Midbrain (tissue), 1 donor: ENCODE measurements around the gene MRNIP.

Experiments
- DNase-seq: peaks from one replicate; lab custom pipeline; 2025; lab: John Stamatoyannopoulos, UW

Gene MRNIP, protein sequence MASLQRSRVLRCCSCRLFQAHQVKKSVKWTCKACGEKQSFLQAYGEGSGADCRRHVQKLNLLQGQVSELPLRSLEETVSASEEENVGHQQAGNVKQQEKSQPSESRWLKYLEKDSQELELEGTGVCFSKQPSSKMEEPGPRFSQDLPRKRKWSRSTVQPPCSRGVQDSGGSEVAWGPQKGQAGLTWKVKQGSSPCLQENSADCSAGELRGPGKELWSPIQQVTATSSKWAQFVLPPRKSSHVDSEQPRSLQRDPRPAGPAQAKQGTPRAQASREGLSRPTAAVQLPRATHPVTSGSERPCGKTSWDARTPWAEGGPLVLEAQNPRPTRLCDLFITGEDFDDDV

DNA sequence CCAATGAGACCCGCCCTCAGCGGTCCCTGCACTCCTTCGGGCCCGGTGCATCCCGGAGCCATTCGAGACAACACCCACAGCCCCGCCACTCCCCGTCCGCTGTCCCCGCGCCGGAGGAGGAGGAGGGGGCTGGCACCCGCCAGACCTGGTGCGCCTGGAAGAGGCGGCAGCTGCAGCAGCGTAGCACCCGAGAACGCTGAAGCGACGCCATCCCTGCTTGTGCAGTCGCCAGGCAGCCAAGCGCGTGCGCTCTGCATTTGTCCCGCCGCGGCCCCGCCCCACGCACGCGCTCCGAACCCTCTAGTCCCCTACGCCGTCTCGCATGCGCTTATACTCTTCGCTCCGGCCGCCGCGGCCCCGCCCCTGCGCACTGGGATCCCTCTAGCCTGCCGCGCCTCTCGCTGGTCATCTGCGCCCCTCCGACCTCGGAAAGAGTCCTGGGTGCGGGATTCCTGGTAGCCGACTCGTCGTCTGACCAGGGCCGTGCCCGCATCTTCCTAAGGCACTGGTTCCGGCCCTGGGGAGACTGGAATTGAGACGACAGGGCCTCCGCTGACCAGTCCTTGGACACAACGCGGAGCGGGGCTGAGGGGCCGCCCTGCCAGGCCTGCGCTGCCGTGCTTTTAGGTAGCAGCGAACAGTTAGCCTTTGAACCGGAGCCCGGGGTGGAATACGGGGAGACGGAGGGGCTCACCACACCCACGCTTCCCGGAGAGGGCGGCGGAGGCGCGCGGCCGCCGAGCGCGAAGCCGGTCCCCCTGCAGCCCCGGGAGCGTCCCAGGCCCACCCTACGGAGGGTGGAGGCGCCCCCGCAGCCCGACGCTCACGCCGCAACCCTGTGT, at the start of gene MRNIP:
Gene MRNIP (minus strand): TSS at position 232 of the 842 bp plus-strand sequence. CDS start 21 bp downstream, at position 211.
- peak; percentile 98 for DNase-seq

DNA sequence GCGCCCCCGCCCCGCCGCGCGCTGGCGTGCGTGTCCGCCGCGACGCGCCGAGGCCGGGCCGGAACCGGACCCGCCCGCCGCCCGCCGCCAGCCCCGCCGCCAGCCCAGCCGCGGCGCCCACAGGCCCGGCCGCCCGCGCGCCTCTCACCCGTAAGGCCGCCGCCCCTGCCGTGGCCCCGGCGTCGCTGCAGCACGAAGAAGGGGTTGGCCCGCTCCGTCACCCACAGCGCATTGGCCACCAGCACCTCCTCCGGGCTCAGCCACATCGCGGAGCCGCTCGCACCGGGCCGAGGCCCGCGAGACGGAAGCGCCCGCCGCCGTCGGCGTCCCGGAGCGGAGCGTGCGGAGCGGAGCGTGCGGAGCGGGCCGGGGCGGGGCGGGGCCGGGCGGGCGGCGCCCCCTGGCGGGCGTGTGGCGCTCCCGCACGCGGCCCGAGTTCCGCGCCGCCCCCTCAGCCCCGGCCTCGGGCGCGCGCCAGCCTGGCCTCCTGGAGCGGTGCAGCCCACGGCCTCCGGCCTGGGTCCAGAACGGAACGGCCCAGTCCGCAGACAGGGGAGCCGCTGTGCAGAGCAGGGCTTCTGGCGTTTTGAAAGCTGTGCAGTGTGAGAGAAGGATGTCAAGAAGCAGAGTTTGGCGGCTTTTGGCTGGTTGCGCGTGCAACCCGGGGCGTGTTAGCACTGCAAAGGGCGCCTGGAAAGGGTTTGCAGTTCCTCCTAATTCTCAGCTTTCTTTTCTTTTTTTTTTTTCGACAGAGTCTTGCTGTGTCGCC, 49.1 kb upstream of the MRNIP start, which contains the start of gene TBC1D9B:
Gene TBC1D9B (minus strand): TSS at position 342 of the 769 bp plus-strand sequence. CDS start 76 bp downstream, at position 266.
- peak; percentile 60 for DNase-seq

DNA sequence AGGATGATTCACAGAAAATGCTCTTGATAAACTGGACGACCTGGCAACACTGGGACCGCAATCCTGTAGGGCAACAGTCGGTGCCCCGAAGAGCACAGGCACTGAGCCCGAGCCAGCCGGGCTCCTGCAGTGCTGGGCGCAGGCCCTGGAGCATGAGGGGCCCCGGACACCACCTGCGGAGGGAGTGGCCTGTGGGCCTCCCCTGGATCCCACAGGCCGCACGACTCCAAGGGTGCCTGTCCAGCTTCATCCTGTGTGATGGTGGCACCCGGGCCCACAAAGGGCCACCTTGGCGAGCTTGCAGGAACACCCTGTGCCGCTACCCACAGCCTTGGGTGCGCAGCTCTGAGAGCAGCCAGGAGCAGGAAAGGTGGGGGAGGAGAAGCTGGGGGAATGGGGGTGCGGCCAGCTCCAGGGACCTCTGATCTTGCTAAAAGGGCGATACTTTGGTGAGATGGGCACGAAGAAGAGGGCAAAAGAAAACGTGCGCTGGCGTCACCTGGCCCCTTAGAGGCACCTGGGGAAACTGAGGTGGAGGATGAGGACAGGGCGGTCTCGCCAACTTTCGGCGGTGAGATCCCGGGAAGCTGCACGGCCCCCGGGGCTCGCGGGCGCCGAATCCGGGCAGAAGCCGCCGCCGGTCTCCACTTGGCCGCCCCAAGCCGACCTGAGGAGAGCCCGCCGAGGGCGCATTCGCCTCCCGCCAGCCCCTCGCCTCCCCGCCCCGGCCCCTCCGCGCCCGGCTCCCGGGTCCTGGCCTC, 48.4 kb upstream of the MRNIP start:
- DNase-seq: no peak

DNA sequence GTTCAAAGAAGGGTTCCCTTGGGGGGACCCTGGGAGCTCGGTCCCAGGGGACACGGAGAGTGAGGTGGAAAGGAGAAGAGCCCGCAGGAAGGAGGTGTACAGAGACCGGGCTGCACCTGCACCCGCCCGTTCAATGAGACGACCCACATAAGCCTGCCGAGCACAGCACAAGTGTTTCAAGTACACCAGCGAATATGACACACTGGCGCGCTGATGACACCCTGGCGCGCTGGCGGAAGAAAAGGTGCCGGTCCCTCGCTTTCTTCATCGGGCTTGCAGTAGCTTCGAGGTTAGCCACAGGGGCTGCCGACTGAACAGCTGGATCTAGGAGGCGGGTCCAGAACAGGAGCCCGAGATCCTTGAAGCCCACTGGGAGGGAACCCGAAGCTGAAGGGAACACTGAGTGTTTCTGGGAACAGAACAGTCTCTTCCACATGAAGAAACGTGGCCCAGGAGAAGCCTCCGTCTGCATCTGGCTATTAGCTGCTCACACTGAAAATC, 47.7 kb upstream of the MRNIP start:
- DNase-seq: no peak

DNA sequence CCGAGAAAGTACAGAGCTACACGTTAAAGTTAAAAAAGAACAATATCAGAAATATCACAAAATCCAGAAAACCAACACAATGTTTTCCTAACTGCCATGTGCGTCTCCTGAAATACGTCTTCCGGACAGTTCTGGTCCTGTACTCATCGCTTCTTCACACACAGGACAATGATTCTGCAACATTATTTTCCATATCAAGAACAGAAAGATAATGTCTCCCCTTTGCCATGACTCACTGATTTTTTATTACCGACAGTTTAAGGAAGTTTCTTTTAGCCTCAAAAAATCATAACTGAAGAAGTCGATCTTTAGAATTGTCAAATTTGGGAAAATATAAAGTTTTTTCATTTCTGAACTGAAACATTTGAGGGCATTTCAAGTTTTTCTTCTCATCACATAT, 46.5 kb upstream of the MRNIP start:
- DNase-seq: no peak

DNA sequence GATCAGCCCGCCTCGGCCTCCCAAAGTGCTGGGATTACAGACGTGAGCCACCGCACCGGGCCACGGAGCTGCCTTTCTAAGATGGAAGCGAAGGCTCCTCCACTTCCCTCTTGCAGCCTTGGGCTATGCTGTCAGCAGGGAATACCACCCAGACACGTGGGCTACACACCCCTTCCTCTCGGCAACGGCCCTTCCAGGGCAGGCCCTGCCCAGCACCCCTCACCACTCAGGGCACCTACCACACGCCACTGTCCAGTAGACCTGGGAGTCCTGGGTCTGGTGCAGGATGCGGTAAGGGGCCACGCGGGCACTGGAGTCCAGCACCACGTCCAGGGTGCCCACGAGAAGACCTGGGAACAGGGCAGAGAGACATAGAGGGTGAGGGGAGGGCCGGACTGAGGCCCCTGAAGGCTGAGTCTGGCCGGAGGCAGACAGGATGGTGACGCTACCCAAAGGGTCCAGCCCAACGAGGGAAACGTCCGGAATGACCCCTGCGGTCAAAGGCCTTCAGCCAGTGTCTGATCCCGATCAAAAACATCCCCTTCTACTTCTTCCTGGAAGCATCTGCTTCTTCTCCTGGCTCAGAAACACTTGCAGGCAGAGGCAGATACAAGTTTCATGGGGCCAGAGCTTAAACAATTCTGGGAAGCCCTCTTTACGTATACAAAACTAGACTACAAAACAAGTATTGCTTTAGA, 46.0 kb upstream of the MRNIP start:
- no peak for DNase-seq

DNA sequence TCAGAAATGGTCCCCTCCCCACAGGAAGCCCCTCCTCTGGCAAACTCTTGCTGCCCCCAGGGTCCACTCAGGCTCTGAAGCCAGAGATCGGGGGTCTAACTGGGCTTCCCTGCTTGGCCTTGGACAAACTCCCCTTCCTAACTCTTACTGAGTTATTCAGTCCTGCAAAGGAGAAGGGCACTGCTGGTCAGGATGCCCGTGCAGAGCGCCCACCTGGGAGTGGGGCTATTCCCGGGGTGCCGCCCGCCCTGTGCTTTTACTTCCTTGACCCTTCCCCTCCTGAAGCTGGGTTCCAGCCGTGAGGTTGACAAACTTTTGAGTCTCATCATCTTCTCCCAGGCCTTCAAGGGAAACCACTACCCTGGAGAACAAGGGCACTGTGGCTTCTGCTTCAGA, 44.1 kb upstream of the MRNIP start:
- DNase-seq: no peak

DNA sequence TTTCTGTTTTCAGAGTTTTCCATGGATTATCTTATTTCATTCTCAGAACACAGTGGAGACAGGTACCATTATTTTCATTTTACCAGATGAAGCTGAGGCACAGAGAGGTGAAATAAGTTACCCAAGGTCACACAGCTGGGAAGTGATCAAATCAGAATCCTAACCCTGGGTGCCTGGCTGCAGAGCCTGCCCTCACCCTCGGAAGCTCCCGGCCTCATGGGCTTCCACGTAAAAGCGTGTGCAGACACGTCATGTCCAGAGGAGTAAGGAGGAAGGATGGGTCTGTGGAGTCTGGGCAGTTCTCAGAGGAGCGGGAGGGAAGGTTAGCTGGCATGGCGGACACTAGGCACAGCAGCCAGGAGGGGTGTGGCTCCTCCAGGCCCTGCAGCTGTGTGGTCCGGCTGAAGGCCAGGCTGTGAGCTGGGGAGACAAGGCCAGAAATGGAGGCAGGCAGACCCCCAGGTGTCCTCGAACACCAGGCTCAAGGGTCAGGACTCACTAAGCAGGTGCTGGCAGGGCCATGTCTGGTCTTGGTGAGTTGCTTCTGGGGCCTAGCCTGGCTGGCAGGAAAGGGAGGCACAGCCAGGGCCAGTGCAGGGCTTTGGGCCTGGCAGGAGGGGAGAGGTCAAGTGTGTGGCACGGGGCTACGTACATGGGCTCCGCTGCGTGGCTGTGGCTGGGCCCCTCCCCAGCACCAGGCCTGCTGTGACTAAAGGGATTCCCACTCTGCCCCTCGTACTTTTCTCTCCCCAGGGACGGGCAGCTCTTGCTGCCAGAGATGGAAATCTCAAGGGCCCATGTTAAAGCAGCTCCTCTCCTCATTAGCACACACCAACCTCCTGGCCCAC, 43.5 kb upstream of the MRNIP start:
- DNase-seq: no peak

DNA sequence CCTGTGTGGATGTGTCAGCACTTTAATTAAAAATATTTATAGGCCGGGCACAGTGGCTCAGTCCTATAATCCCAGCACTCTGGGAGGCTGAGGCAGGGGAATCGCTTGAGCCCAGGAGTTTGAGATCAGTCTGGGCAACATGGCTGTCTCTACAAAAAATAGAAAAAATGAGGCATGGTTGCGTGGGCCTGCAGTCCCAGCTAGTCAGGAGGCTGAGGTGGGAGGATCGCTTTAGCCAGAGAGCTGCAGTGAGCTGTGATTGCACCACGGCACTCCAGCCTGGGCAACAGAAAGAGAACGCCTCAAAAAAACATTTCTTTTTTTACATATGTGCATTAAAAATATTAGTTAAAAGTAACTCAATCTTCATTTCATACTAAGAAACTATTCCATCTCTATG, 42.8 kb upstream of the MRNIP start:
- DNase-seq: no peak

DNA sequence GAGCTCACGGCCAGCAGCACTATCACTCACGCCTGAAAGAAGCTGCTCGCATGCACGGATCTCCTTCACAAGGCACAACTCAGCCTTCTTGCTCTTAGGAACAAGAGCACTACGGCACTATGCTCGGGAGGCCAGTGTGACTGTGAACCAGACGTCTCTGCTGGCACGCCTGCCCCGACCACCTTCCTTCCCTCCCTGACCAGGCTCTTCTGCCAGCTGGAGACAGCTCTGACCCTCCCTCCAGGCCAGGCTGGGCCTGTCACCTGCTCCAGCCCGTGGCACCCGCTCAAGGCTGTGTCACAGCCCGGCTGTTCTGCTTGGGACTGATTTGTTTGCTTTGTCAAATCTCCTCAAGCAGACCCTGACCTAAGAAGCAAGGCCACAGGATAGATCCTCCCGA, 42.1 kb upstream of the MRNIP start:
- peak; percentile 17 for DNase-seq

DNA sequence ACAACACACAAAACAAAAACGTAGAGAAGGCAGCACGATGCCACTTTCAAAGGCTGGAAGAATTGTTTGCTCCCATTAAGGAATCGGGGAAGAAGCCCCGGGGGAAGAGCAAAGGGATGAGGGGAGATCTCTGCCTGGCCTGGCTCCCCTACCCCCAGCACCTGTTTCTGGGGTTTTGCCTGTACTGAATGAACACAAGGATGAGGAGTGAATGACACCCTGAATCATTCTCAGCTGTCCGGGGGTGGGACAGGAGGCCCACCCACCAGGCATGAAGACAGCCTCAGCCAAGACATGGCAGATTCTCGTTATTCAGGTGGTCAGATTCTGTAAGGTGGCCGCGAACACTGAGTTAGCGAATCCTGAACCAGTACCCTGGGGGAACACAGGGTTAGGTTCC, 41.6 kb upstream of the MRNIP start:
- DNase-seq: no peak

DNA sequence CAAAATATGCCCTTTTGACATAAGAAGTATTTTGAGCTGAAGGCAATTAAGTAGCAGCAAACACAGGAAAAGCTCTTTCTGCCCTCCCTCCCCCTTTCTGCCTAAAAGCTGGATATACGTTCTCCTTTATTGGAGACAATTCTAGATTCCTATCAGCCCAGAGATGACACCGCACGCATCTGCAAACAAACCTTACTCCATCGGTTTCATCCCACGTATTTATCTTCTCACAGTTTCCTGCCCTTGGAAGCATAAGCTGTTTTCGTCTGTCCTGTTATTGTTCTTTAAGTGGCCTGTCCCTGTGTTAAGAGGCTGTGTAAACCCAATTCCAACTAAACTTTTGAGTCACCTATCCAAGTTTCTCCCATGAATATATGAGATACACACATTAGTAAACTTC, 37.2 kb upstream of the MRNIP start:
- no peak for DNase-seq

DNA sequence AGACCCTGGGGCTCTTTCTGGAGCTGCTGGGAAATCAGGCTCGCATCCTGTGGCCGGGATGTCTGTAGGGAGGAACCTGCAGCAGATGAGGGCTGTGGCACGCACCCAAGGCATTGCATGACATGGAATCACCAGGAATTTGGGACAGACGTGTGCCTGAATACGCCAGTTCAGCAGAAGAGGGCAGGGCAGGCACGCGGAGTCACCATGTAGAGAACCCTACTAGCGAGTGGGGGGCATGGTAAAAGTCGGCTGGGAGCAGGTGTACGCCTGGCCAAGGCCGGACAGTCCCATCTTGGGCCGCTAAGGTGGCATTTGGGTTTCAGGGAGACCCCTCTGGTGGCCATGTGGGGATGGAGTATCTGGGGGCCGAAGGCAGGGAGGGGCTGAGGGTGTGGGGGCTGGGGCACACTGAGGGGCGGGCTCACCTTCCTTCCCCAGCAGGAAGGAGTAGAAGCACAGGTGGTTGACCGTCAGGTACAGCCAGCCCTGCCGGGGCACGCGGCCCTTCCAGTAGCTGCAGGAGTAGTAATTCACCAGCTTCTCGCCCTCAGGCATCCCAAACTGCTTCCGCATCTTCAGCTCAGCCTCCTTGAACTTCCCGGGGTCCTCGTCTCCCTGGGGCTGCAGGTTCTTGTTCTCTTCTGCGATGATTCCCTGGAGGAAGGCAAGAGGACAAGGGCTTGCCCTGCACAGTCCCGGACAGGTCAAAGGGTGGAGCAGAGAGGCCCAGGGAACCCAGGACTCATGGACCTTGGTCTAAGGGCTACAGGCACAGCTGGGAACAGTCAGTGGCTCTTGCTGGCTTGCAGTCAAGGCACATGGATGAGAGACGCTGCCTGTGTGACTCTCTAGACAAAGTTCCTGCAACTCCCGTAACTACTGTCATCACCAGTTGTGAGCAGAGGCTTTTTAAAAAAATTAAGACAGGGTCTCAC, 35.6 kb upstream of the MRNIP start:
- DNase-seq: no peak

DNA sequence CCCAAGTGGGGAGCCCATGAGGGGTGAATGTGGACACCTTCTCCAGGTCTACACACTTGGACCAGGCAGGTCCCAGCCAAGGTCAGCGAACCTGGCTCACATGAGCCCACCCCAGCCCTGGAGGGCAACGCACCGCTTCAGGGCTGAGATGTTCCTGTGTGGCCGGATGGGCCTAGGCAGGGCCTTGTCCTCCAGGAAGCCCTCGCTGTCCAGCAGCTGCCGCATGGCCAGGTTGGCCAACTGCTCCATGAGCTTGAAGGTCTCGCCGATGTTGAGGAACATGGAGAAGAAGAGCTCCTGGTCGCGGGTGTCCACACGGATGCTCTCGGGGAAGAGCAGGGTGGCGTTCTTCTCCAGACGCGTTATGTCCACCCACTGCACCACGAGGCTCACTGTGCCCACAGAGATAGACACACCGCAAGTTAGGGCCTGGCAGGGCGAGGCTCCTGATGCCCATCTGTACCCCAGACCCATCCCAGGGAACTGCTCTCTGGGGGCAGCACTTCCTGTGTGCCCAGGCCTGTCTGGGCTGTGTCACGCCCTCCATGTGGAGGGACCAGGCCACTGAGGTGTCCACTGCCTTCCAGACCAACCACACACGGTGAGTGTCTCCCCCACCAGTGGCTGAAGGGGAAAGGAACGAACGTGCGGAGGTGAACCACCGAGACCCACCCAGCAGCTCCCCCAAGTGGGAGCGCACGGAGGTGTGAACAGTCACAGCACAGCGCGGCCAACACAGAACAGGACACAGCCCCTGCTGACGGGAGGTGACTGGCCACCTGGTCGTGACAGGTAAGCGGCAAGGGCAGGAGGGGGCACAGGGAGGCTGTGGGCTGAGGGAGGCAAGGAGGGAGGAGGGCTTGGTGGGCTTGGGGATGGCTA, 34.7 kb upstream of the MRNIP start:
- no peak for DNase-seq

DNA sequence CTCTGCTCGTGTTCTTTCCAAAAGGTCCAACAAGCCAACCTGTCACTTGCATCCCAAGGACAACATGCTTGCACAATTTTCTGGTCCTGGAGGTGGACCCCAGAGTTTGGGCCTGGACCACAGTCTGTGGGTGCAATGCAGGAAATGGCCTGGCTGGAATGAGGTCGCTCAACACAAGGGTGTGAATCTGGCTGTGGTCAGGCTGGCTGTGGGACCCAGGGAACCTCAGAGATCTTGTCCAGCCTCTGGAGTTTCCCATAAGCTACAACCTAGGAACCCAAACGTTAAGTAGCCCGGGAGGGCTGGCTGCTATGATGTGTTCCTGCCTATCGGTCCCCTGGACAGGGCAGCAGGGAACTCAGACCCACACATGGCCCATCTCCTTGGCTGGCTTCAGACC, 33.6 kb upstream of the MRNIP start:
- DNase-seq: no peak

DNA sequence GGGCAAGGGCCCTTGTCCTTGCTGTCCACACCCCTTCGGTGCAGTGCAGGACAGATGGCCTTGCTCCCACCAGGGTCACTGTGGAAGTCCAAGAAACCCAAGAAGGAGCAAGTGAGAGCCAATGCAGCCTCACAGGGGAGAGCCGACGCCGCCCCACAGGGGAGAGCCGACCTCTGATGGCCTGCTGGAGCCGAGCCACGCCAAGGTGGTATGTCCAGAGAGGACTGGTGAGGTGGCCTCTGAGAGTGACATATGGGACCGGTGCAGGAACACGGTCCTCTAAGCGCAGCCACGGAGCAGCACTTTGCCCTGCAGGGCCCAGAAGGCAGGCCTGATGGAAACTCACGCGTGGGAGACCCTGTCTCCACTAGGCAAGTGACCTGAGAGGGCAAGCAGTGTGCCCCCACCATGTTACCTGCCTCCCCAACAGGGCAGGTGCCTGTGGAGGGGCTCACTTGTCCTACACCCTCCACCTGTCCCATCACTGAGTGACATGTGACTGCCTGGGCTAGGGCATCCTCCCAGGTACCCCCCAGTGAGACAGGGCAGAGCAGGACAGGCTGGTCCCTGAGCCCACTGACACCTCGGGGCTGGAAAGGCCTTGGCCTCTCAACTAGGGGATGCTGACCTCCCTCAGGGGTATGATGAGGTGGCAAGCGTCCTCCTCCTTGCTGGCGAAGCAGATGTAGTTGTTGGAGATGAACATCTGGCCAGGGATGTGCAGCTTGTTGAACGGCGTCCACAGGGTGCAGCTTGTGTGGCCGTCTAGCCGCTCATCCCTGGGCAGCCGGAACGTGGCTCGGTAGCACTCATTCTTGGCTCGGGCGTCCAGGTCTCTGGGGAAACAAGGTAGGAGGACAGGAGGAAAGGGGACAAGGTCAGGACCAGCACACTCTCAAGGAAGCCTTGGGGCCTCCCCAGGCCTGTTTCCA, 32.4 kb upstream of the MRNIP start:
- no peak for DNase-seq

DNA sequence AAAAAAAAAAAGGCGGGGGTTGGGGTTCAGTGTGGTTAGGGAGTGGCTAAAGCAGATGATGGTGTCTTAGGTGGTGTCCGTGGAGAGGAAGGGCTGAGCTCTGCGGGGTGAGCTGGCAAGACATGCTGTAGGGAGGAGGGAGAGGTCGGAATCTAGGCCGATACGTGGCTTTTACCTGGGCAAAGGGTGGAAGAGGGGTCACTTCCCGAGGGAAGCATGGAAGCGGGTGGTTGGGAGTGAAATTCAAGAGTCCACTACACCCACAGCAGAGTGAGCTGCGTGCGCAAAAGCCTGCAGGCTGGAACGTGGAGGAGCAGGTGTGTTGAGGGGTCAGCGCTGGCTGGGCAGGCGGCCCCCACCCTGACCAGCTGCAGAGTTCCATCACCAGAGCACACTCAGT, 31.3 kb upstream of the MRNIP start:
- no peak for DNase-seq
